ENCODE data around the gene TAF1D.

The TAF1D gene

DNA sequence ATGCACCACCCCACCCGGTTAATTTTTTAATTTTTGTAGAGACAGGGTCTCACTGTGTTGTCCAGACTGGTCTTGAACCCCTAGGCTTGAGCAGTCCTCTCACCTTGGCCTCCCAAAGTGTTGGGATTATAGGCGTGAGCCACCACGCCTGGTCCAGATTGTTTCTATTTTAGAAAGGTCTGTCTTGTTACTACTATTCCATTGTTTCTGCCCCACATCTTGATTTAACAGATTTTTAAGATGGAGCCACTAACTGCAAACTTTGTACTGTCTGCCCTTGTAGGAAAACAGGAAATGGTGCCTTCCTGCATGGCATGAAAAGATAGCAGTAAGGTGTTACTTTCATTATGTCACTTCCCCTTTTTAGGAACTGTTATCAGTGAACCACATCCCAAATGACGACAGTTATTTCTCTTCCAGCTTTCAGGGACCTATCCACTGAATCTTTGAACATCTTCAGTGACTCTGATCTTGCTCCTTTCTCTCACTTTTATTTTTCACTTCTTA lies 23.2 kb downstream of the TAF1D start:
- no peak for DNase-seq

DNA sequence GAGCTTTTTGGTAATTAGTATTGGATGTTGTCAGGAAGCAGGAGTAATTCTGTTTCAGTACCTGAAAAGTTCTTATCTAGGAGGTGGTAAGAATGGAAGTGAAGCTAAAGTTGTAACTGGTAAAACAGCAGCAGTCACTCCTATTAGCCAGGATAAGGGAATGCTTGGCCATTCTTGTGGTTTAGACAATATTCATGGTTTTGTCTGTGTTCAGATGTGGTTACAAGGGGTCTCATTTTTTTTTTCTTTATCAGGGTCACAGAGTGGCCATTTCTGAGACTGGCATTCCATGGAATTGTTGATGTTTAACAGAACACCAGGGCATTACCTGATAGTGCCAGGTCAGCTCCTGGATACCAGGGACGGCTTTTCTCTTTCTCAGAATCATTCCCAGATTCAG lies 23.8 kb downstream of the TAF1D start:
- DNase-seq = no peak

DNA sequence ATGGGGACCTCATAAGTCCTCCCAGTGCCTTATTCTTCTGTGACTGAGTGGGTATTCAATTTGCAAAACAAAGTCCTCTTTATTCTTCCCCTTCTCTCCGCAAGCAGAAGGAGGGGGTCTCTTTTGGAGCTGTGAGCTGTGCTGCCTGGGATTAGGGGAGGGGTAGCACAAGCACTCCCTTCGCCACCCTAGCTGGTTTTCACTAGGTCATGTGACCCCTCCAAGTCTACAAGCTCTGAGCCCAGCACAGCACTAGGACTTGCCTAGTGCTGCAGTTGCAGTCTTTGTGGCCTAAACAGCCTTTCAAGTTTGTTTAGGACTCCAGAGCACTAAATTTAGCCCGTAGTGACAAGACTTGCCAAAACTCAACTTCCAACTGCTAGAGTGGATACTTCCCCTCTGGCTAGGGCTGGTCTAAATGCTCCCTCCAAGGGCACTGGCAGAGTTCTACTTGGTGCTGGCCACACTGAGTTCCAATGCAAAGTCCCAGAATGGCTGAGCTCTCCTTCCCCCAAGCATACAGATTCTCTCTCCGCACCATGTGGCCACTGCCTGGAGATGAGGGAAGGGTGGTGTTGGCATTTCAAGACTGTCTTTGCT lies 25.4 kb downstream of the TAF1D start:
- DNase-seq = no peak

DNA sequence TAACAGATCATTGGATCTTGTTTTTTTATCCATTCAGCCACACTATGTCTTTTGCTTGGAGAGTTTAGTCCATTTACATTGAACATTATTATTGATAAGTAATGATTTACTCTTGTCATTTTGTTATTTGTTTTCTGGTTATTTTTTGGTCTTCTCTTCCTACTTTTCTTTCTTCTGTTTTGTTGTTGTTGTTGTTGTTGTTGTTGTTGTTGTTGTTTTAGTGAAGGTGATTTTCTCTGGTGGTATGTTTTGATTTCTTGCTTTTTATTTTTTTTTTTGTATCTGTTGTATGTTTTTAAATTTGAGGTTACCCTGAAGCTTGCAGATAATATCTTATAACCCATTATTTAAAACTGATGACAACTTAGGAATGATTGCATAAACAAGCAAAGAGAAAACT lies 28.6 kb downstream of the TAF1D start:
- no peak for DNase-seq

DNA sequence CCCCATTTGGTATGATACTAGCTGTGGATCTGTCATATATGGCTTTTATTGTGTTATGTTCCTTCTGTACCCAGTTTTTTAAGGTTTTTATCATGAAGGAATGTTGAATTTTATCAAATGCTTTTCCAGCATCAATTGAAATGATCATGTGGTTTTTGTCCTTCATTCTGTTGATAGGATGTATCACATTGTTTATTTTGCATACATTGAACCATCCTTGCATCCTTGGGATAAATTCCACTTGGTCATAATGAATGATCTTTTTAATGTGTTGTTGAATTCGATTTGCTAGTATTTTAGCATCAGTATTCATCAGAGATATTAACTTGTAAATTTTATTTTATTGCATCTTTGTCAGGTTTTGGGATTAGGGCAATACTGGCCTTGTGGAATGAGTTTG lies 31.1 kb downstream of the TAF1D start:
- no peak for DNase-seq

DNA sequence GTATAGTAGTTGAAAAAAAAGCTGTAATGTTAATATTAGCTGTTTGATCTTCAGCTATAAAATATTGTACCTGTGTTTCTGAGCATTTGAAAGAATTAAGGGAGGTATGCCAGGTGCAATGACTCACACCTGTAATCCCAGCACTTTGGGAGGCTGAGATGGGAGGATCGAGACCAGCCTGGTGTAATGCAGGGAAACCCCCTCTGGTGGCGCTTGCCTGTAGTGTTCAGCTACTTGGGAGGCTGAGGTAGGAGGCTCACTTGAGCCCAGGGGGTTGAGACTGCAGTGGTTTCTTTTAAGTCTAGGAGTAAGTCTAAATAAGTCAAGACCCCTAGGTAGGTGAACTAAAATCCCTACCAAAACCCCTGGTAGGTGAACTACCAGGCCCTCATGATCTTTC lies 37.1 kb downstream of the TAF1D start:
- DNase-seq = no peak

DNA sequence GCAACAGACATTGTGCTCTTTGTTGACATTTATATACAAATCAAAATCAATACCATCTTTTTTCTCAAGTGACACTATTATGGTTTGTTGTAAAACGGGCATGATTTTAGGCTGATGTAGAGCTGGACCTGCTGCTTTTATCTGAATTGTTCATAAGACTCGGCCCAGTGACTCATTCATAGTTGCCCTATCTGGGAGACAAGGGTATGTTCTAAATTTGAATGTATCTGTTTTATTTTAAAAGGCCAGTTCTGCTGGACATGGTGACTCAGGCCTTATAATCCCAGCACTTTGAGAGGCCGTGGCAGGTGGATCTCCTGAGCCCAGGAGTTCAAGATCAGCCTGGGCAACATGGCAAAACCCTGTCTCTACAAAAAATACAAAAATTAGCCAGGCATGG lies 40.5 kb downstream of the TAF1D start:
- no peak for DNase-seq

DNA sequence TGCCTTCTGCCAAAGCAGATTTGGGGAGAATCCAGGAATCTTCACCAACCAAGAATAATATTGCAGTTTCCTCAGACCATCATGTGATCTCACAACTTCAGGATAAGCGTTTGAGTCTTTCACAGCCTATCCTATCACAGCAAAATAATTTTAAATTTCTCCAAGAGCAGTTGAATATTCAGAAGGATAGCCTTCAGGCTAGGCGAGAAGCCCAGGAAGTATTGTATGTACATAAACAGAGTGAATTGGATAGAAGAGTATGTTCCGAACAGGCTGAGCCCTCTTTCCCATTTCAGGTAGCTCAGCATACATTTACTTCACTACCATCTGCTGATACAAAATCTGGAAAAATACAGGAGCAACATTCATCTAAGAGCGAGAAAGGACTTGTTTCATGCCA lies 43.7 kb downstream of the TAF1D start:
- no peak for DNase-seq

DNA sequence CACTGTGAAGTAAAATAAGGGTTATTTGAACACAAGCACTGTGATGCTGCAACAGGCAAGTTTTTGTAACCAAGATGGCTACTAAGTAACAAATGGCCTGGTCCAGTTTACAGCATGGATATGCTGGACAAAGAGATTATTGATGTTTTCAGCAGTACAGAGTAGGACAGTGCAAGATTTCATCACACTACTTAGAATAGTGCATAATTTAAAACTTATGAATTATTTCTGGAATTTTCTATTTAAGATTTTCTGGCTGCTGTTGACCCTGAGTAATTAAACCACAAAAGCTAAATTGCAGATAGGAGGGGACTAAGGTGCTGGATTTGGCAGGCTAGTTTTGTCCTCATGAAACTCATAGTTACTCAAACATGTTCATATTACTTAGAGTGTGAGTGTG lies 46.7 kb downstream of the TAF1D start:
- DNase-seq = no peak

DNA sequence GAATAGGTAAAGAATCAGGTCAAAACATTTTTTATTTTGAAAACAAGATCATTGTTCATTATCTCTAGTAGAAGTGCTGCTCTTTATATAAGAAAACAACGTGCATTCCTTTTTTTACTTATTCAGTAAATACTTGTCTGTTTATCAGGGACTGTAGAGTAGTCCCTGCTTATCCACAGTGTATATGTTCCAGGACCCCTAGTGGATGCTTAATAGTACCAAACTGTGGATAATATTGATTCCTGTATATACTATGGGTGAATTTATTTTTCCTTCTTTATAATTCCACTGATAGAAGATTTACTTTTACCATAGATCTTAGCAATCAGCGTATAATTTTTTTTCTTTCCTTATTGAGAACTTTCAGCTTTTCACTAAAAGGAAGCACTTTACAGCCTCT lies 47.2 kb downstream of the TAF1D start:
- no peak for DNase-seq

DNA sequence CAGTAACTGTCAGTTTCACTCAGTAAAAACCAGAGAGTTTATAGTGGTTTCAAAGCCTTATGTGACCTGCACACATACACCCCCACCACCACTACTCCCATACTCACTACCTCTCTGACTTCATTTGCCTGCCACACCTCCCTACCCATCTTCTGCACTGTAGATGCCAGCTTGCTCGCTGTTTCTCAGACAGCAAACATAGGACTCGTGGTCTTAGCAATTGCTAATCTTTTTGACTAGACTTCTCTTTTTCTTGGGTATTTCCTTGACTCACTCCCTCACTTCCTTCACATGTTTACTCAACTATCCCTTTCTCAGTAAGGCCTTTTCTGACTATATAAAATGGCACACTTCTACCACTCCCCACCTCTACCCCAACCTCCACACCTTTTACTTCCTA lies 52.1 kb downstream of the TAF1D start:
- no peak for DNase-seq

DNA sequence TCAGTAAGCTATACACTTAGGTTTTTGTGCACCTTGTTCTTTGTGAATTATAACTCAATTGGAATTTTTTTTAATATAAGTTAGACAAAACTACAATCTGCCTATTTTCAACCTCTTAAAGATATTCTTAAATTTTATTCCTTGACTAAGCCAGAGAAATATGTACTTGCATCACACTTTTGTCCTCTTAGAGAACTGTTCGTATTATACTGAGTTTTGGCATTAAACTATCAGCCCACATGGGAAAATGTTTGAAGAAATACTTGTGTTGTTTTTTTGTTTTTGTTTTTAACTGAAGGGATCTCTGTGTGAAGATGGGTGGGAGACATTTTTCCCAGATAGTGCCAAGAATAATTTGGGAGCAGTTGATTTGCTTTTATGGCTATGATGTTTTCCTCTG lies 54.5 kb downstream of the TAF1D start:
- no peak for DNase-seq

DNA sequence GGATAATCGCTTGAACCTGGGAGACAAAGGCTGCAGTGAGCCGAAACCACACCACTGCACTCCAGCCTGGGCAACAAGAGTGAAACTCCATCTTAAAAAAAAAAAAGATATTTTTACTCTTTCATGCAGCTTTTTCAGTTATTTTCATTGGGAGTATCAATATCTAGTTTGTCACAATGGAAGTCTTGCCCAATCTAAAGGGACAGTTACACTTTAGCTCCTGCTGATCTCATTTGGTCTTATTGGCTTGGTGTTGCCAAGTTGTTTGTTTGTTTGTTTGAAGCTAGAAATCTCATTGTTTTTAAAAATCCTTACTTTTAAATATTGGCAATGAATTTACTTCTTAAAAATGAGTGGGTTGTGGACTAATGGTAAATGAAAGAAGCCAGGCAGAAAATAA lies 55.1 kb downstream of the TAF1D start:
- no peak for DNase-seq
